HPDE6-E6E7 (cell line): ENCODE measurements around the gene RNF217.
"Not testable (repeated sequence)": the region's sequence is repeated elsewhere in the genome, so short reads cannot be mapped to it uniquely, and the experiment has no call there.

Source experiments
- DNase-seq: peaks from one replicate; pipeline ENCODE4 v3.0.0; 2011; ENCODE audit warnings: missing footprints; ENCODE audit errors: extremely low spot score

RNF217 gene

GRCh38 chr6:125054331-125054730 lies 92.1 kb downstream of the RNF217 start:
- DNase-seq: no peak

- no peak for DNase-seq
These were observed 95.4 kb downstream of the RNF217 start for GRCh38 chr6:125057392-125058246.

- DNase-seq: no peak
These were observed 96.3 kb downstream of the RNF217 start for GRCh38 chr6:125058546-125058945.

GRCh38 chr6:125063307-125063706 lies 101.1 kb downstream of the RNF217 start:
- DNase-seq: no peak

- DNase-seq: no peak
These were observed 103.9 kb downstream of the RNF217 start for GRCh38 chr6:125066140-125066539.

- no peak for DNase-seq
These were observed 104.7 kb downstream of the RNF217 start for GRCh38 chr6:125066964-125067363.

- no peak for DNase-seq
These were observed 105.3 kb downstream of the RNF217 start for GRCh38 chr6:125067552-125067951.

- DNase-seq: no peak
These were observed 110.8 kb downstream of the RNF217 start for GRCh38 chr6:125073071-125073470.

GRCh38 chr6:125074120-125074519 lies 111.9 kb downstream of the RNF217 start:
- DNase-seq: no peak

GRCh38 chr6:125075073-125075472 lies 112.8 kb downstream of the RNF217 start:
- DNase-seq: not testable (repeated sequence)

- DNase-seq: no peak
These were observed 113.7 kb downstream of the RNF217 start for GRCh38 chr6:125075741-125076481.

- DNase-seq: no peak
These were observed 114.2 kb downstream of the RNF217 start for GRCh38 chr6:125076482-125076742.

- no peak for DNase-seq
These were observed 115.2 kb downstream of the RNF217 start for GRCh38 chr6:125077453-125077852.

- no peak for DNase-seq
These were observed 116.5 kb downstream of the RNF217 start for GRCh38 chr6:125078602-125079321.

GRCh38 chr6:125082908-125083683 lies 120.9 kb downstream of the RNF217 start:
- no peak for DNase-seq

GRCh38 chr6:125083684-125083990 lies 121.4 kb downstream of the RNF217 start:
- no peak for DNase-seq

- no peak for DNase-seq
These were observed 124.5 kb downstream of the RNF217 start for GRCh38 chr6:125086716-125087115.

- DNase-seq: no peak
These were observed 126.7 kb downstream of the RNF217 start for GRCh38 chr6:125088963-125089362.

GRCh38 chr6:125094563-125094962 lies 132.3 kb downstream of the RNF217 start:
- no peak for DNase-seq

GRCh38 chr6:125095580-125096301 lies 133.5 kb downstream of the RNF217 start:
- no peak for DNase-seq

GRCh38 chr6:125097186-125097585 lies 134.9 kb downstream of the RNF217 start:
- no peak for DNase-seq
